Progenitor cell of endocrine pancreas (in vitro differentiated cells): ENCODE results near the gene PRKN. TPM values are rescaled to one million over a fixed set of nuclear protein-coding genes. Genes with fewer than 3 reads are reported as not detected.

Experiments used
- DNase-seq: peaks from one replicate; pipeline ENCODE4 v3.0.0; 2021; ENCODE audit warnings: low spot score; ENCODE audit not compliant: unreplicated experiment
- H3K27ac Mint-ChIP-seq: 2 replicates; pipeline ENCODE4 v1.8.0; 2021; ENCODE audit warnings: mild to moderate bottlenecking, moderate library complexity, mixed read lengths
- H3K27me3 Mint-ChIP-seq: 2 replicates; pipeline ENCODE4 v1.8.0; 2021; ENCODE audit warnings: mixed read lengths
- H3K36me3 Mint-ChIP-seq: 2 replicates; pipeline ENCODE4 v1.8.0; 2022; ENCODE audit warnings: mixed read lengths; ENCODE audit not compliant: insufficient read depth
- H3K4me1 Mint-ChIP-seq: 2 replicates; pipeline ENCODE4 v1.8.0; 2021; ENCODE audit warnings: low read depth, mixed read lengths
- H3K4me3 Mint-ChIP-seq: 2 replicates; pipeline ENCODE4 v1.8.0; 2021; ENCODE audit warnings: low read depth, mild to moderate bottlenecking, moderate library complexity, mixed read lengths
- H3K9me3 Mint-ChIP-seq: 2 replicates; pipeline ENCODE4 v1.8.0; 2021; ENCODE audit warnings: low read depth, mixed read lengths
- CTCF ChIP-seq: fragments of 200-600 bp; sonication (generic); IDR thresholded peaks from one replicate; pipeline ENCODE4 v1.5.0; 2021; ENCODE audit warnings: antibody characterized with exemption, mild to moderate bottlenecking; ENCODE audit not compliant: unreplicated experiment
- total RNA-seq: library from RNA; stranded (reverse); gene quantifications from 2 replicates; pipeline ENCODE4 v1.2.1, GENCODE V29; 2021

PRKN gene
- total RNA-seq, 1 donor from 2014 or later, result 4.6 TPM

DNA sequence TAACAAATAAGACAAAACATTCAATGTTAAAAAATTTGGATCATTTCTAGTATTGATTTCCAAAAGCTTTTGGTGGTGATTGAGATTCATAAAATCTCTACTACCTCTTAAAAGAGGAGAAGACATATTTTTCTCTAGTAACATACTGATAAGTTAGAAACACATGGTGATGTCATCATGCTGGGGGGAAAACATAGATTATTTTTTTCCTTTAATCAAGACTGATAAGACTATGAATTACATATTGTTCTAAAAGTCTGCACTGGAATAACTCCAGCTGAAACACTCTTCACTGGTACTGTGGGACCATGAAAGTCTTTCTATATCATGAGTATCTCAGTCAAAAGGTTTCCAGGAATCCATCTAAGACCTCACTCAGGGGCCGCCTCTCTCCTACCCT lies 515.8 kb downstream of the PRKN start:
- Mint-ChIP-seq H3K4me1 (no peaks in the 10 kb centered on the region), H3K27ac (no peak overlapping the region), H3K27me3 (peaks cover 3% of the 10 kb centered on the region), H3K36me3 (peaks cover 2% of the 10 kb centered on the region), H3K4me3 (no peak overlapping the region), H3K9me3 (peaks cover 6% of the 10 kb centered on the region)
- TF ChIP-seq CTCF, result no peak
- no peak for DNase-seq

DNA sequence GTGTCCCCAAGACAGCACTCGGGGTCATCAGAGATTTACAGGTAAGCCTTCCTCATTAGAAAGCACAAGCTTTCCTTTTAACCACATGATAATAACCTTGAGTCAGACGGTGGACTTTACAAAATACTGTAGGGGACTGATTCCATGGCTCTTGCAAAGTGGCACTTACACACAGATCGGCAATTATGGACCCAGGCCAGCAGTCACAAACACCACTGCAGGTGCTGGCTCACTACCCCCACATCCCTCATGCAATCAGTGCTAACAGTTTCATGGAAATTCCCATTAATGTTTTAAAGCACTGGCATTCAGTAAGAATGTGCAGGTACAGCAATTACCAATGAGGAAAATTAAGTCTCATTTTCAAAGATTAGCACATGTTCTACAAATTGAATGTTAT lies 516.5 kb downstream of the PRKN start:
- Mint-ChIP-seq H3K27ac (no peak overlapping the region), H3K4me1 (no peaks in the 10 kb centered on the region), H3K27me3 (peaks cover 8% of the 10 kb centered on the region), H3K9me3 (peaks cover 6% of the 10 kb centered on the region), H3K36me3 (peaks cover 2% of the 10 kb centered on the region), H3K4me3 (no peak overlapping the region)
- DNase-seq, result no peak
- TF ChIP-seq CTCF, result no peak

GRCh38 chr6:162203287-162203686 lies 524.3 kb downstream of the PRKN start:
- Mint-ChIP-seq H3K36me3 (no peaks in the 10 kb centered on the region), H3K4me1 (peaks cover 15% of the 10 kb centered on the region), H3K9me3 (peaks cover 3% of the 10 kb centered on the region), H3K4me3 (no peak overlapping the region), H3K27ac (no peak overlapping the region), H3K27me3 (peaks cover 16% of the 10 kb centered on the region)
- no peak for TF ChIP-seq CTCF
- DNase-seq, result no peak

DNA sequence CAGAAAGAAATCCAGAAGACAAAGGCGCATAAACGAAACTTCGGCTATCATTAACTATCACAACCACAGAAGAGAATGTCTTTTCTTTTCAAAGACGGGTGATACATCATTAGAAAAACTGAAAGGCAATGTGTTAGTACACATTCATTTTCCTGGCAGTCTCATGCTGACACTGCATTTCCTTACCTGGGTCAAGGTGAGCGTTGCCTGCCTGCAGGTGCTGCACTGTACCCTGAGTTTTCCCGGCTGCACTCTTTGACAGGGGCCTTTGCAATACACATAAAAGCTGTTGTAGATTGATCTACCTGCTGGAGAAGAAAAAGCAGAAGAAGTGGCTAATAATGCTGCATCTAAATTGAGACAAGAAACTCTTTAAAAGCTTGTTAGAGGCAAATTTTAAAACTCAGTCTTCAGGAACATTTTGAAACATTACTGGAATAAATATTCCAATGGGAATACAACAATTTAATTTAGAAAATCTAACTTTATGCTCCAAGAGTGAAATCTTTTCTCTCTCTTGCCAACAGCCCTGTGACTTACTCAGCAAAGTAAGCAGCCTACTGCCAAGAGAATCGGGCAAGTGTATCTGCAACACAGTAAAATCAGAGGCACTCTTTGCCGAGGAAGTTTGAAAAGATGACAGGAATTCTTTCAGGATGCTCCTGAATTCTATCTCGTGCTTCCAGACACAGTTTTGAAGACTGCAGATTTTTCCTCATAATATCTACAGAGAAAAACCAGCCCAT lies 526.4 kb downstream of the PRKN start:
- peak overlapping the region; percentile 25 for H3K27ac Mint-ChIP-seq
- H3K9me3 Mint-ChIP-seq, result no peaks in the 10 kb centered on the region
- no peak for DNase-seq
- H3K36me3 Mint-ChIP-seq, result no peaks in the 10 kb centered on the region
- no peak overlapping the region for H3K4me3 Mint-ChIP-seq
- peaks cover 8% of the 10 kb centered on the region for H3K27me3 Mint-ChIP-seq
- peaks cover 15% of the 10 kb centered on the region for H3K4me1 Mint-ChIP-seq
- TF ChIP-seq CTCF, result no peak

DNA sequence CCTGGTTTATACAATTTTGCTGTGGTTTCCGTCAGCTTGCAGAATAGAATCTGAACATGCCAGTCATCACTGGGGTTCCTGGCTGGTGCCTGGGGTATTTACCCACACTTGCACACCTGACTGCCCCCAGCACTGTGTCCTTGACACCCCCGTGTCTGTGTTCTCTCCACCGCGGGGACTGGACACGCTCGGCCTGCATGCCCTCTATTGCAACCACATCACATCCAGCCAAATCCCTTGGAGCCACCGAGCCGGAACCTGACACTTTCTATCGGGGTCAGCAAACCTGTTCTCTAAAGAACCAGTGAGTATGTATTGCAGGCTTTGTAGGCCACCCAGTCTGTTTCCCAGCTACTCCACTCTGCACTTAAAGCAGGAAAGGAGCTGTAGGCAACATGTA lies 527.5 kb downstream of the PRKN start:
- peaks cover 15% of the 10 kb centered on the region for H3K4me1 Mint-ChIP-seq
- TF ChIP-seq CTCF, result no peak
- no peak overlapping the region for H3K27ac Mint-ChIP-seq
- H3K9me3 Mint-ChIP-seq, result no peaks in the 10 kb centered on the region
- no peaks in the 10 kb centered on the region for H3K36me3 Mint-ChIP-seq
- H3K4me3 Mint-ChIP-seq, result no peak overlapping the region
- DNase-seq, result no peak
- peaks cover 8% of the 10 kb centered on the region for H3K27me3 Mint-ChIP-seq
